ENCODE results near the gene ATL2. TPM values are rescaled to one million over a fixed set of nuclear protein-coding genes. Genes with fewer than 3 reads are reported as not detected.

Gene ATL2
- total and polyA plus RNA-seq, 2 of the 8 experiments (the other 6 are each of a cell fraction or from before 2014, with no cell fraction given) = 38.8 to 84.6 TPM

DNA sequence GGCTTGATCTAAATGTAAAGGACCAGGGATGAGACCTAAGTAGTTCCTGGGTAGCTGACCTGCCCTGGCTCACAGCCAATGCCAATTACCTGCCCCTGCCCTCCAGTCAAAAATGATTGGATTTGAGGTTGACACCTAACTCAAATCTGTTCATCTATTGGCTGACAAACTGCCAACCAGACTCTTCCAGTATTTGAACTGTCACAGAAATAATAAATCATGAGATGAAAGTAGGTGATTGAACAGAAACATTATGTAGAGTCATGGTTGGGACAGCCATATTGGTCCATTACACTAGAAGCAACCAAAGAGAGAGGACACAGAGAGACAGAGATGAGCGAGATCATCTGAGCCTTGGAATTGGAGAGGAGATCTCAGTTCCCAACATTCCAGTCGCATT lies 109.1 kb downstream of the ATL2 start:
- Histone ChIP-seq H2BK12ac (ENCODE audit: low read depth, low read length) (no peak overlapping the region), H4K5ac (ENCODE audit: insufficient read length, low read depth, low read length) (no peak overlapping the region), H3K79me1 (ENCODE audit: low read depth, low read length) (no peaks in the 10 kb centered on the region), H3K27ac (ENCODE audit: low read depth, low read length) (no peak overlapping the region), H3K9ac (replicated peaks in 1 of 4; ENCODE audit: extremely low read depth in 1 of 4, low read depth in 3 of 4, low read length in 3 of 4) (no peak overlapping the region), H2AK5ac (ENCODE audit: low read depth, low read length) (no peak overlapping the region), H3K4me3 (ENCODE audit: extremely low read depth in 1 of 4, insufficient read depth in 2 of 4, low read depth in 3 of 4, low read length in 4 of 4) (no peak overlapping the region), H2BK15ac (ENCODE audit: low read length) (no peak overlapping the region), H2BK20ac (ENCODE audit: low read length) (no peak overlapping the region), H2AFZ (ENCODE audit: low read length) (no peak overlapping the region), H3K4me1 (replicated peaks in 1 of 4; ENCODE audit: control insufficient read depth in 3 of 4, insufficient read depth in 4 of 4, low read length in 3 of 4) (no peaks in the 10 kb centered on the region), H3K18ac (ENCODE audit: extremely low read depth, low read length) (no peak overlapping the region), H3K23ac (ENCODE audit: insufficient read length) (no peak overlapping the region), H3K9me3 (ENCODE audit: insufficient read depth in 2 of 2, low read depth in 1 of 2, low read length in 1 of 2) (no peaks in the 10 kb centered on the region), H4K91ac (replicated peaks; ENCODE audit: insufficient read length, low read length) (no peak overlapping the region), H4K8ac (ENCODE audit: extremely low read depth, insufficient read depth, low read length) (no peak overlapping the region), H3K27me3 (replicated peaks in 1 of 4; ENCODE audit: control insufficient read depth in 3 of 4, extremely low read depth in 1 of 4, insufficient read depth in 3 of 4, low read length in 3 of 4) (no peaks in the 10 kb centered on the region), H2BK120ac (replicated peaks; ENCODE audit: low read depth, low read length) (no peak overlapping the region), H3K4me2 (ENCODE audit: insufficient read depth in 1 of 2, low read depth in 2 of 2, low read length in 2 of 2) (no peak overlapping the region), H2BK5ac (ENCODE audit: low read depth, low read length) (no peak overlapping the region), H3K4ac (replicated peaks; ENCODE audit: insufficient read length, low read depth, low read length) (no peak overlapping the region), H4K20me1 (replicated peaks in 1 of 2; ENCODE audit: control insufficient read depth in 1 of 2, insufficient read depth in 2 of 2, low read length in 2 of 2) (no peaks in the 10 kb centered on the region), H3K36me3 (ENCODE audit: control insufficient read depth in 2 of 4, insufficient read depth in 4 of 4, low read length in 3 of 4) (no peaks in the 10 kb centered on the region), H3K56ac (replicated peaks; ENCODE audit: insufficient read length, low read depth, low read length) (no peak overlapping the region), H3K79me2 (ENCODE audit: control insufficient read depth in 1 of 2, insufficient read depth in 2 of 2, low read length in 2 of 2) (no peaks in the 10 kb centered on the region), H3K14ac (ENCODE audit: insufficient read length) (no peak overlapping the region), H3K23me2 (ENCODE audit: low read depth, low read length) (no peaks in the 10 kb centered on the region; the same call in 1 of the 2 replicates)
- ChIA-PET CTCF (ENCODE audit: partially characterized antibody) (interaction anchor here (1.5 kb wide), 1 partner anchor 240 kb away, joined by 3 read pairs; no protein-coding TSS in a partner anchor), POLR2A (ENCODE audit: partially characterized antibody) (no interaction called here)
- TF ChIP-seq, protein P1, sequence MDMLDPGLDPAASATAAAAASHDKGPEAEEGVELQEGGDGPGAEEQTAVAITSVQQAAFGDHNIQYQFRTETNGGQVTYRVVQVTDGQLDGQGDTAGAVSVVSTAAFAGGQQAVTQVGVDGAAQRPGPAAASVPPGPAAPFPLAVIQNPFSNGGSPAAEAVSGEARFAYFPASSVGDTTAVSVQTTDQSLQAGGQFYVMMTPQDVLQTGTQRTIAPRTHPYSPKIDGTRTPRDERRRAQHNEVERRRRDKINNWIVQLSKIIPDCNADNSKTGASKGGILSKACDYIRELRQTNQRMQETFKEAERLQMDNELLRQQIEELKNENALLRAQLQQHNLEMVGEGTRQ (IDR thresholded peaks at IDR 0.05; ENCODE audit: low read length) = no peak
- DNase-seq (ENCODE audit: low read depth in 1 of 2, low spot score in 2 of 2) (no peak), FAIRE-seq (no peak)
- WGBS, 2 experiments (ENCODE audit: extremely low coverage in 1 of 2, insufficient coverage in 1 of 2, insufficient read length in 1 of 2, insufficient replicate concordance in 2 of 2, low coverage in 1 of 2, low lambda C conversion rate in 2 of 2, missing lambda C conversion rate in 1 of 2) = 85% methylated on average over 2 of the region's 2 CpGs; no CpG with 5 or more reads in 1 of the 2 experiments

Data from H1 (cell line).